IMR-90 (cell line): ENCODE measurements around the gene LAMP5. TPM values are rescaled to one million over a fixed set of nuclear protein-coding genes. Genes with fewer than 3 reads are reported as not detected.
A peak's percentile ranks its signal among the peaks of the same experiment; 100 is the strongest.

ENCODE experiments used
- ATAC-seq: fragments of 200-7000 bp; cut with Tn5 transposase; 2 replicates; pipeline ENCODE4 v1.9.1; 2020; ENCODE audit warnings: low read depth, mild to moderate bottlenecking, moderate library complexity
- BruUV-seq: library from RNA; stranded (reverse); fragments of 400-500 nt; replicated peaks from 2 replicates; lab custom pipeline; 2021; lab: Mats Ljungman, UMichigan
- CTCF ChIA-PET: fragments of 300-600 bp; formaldehyde crosslinking; extraction: SDS; loops from one replicate; lab custom pipeline; 2021; ENCODE audit warnings: antibody characterized with exemption; lab: Yijun Ruan, JAX
- POLR2A ChIA-PET: fragments of 300-600 bp; sonication (Branson Sonifier 250); formaldehyde crosslinking; loops from one replicate; lab custom pipeline; 2022; ENCODE audit warnings: antibody characterized with exemption; ENCODE audit not compliant: unreplicated experiment; lab: Charles Lee
- DNase-seq: peaks from one replicate; pipeline ENCODE4 v3.0.0; 2013
- H2AFZ ChIP-seq: replicated peaks from 2 replicates; pipeline ENCODE3; 2013; ENCODE audit warnings: low read length, mild to moderate bottlenecking; ENCODE audit not compliant: poor library complexity
- H2AK5ac ChIP-seq: 2 replicates; pipeline ENCODE4 v1.6.1; 2013; ENCODE audit warnings: low read depth, low read length, inconsistent platforms
- H2AK9ac ChIP-seq: replicated peaks from 2 replicates; pipeline ENCODE3; 2013; ENCODE audit warnings: mild to moderate bottlenecking, low read depth, low read length, moderate library complexity; ENCODE audit not compliant: poor library complexity
- H2BK120ac ChIP-seq: 2 replicates; pipeline ENCODE4 v1.6.1; 2013; ENCODE audit warnings: low read depth, low read length, inconsistent platforms
- H2BK15ac ChIP-seq: 3 replicates; pipeline ENCODE4 v1.6.1; 2013; ENCODE audit warnings: low read depth, low read length, inconsistent platforms
- H2BK20ac ChIP-seq: 2 replicates; pipeline ENCODE4 v1.6.1; 2013; ENCODE audit warnings: low read depth, mild to moderate bottlenecking, inconsistent platforms, low read length, moderate library complexity
- H2BK5ac ChIP-seq: 2 replicates; pipeline ENCODE4 v1.6.1; 2013; ENCODE audit warnings: mild to moderate bottlenecking, low read depth, low read length, inconsistent platforms; ENCODE audit not compliant: poor library complexity, severe bottlenecking
- H3K14ac ChIP-seq: replicated peaks from 2 replicates; pipeline ENCODE4 v1.6.1; 2013; ENCODE audit warnings: low read depth, low read length, inconsistent platforms
- H3K18ac ChIP-seq: 2 replicates; pipeline ENCODE4 v1.6.1; 2013; ENCODE audit warnings: low read depth, low read length, control low read depth
- H3K23ac ChIP-seq: 2 replicates; pipeline ENCODE4 v1.6.1; 2013; ENCODE audit warnings: low read depth, low read length, inconsistent platforms
- H3K27ac ChIP-seq: 2 replicates; pipeline ENCODE4 v1.5.1; 2013; ENCODE audit warnings: mild to moderate bottlenecking, control low read depth, low read length; ENCODE audit not compliant: insufficient read depth
- H3K27me3 ChIP-seq: 2 replicates; pipeline ENCODE4 v1.6.1; 2013; ENCODE audit warnings: low read length; ENCODE audit not compliant: control insufficient read depth, insufficient read depth
- H3K36me3 ChIP-seq: 2 replicates; pipeline ENCODE4 v1.6.1; 2013; ENCODE audit warnings: low read length, mixed read lengths; ENCODE audit not compliant: control insufficient read depth, insufficient read depth
- H3K4ac ChIP-seq: 2 replicates; pipeline ENCODE4 v1.6.1; 2013; ENCODE audit warnings: low read depth, low read length, inconsistent platforms
- H3K4me1 ChIP-seq: 2 replicates; pipeline ENCODE4 v1.6.1; 2013; ENCODE audit warnings: low read length, mixed read lengths; ENCODE audit not compliant: control insufficient read depth, insufficient read depth
- H3K4me2 ChIP-seq: 2 replicates; pipeline ENCODE4 v1.6.1; 2013; ENCODE audit warnings: low read depth, mild to moderate bottlenecking, control low read depth, low read length, moderate library complexity
- H3K4me3 ChIP-seq: 2 replicates; pipeline ENCODE4 v1.5.1; 2013; ENCODE audit warnings: low read depth, mild to moderate bottlenecking, control low read depth, low read length, moderate library complexity; ENCODE audit not compliant: insufficient read depth
- H3K56ac ChIP-seq: 2 replicates; pipeline ENCODE4 v1.6.1; 2013; ENCODE audit warnings: low read length, inconsistent platforms; ENCODE audit not compliant: insufficient read depth; ENCODE audit errors: extremely low read depth
- H3K79me1 ChIP-seq, 2 experiments: 2 replicates each; pipeline ENCODE4 v1.6.1; 2013; ENCODE audit warnings: low read length in 2 of 2, inconsistent platforms in 1 of 2, low read depth in 1 of 2
- H3K9ac ChIP-seq: 2 replicates; pipeline ENCODE4 v1.6.1; 2013; ENCODE audit warnings: low read depth, low read length, control low read depth
- H3K9me1 ChIP-seq: 2 replicates; pipeline ENCODE4 v1.6.1; 2013; ENCODE audit warnings: low read length, inconsistent platforms; ENCODE audit not compliant: insufficient read depth
- H3K9me3 ChIP-seq: 2 replicates; pipeline ENCODE4 v1.6.1; 2013; ENCODE audit warnings: low read length; ENCODE audit not compliant: control insufficient read depth, insufficient read depth
- H4K20me1 ChIP-seq: 2 replicates; pipeline ENCODE4 v1.6.1; 2013; ENCODE audit warnings: low read length, inconsistent platforms; ENCODE audit not compliant: insufficient read depth
- H4K5ac ChIP-seq: 2 replicates; pipeline ENCODE4 v1.6.1; 2013; ENCODE audit warnings: mild to moderate bottlenecking, low read depth, low read length, control low read depth
- H4K8ac ChIP-seq, 2 experiments: 2 replicates each; pipeline ENCODE4 v1.6.1; 2013; ENCODE audit warnings: low read depth in 2 of 2, low read length in 2 of 2, control low read depth in 1 of 2, inconsistent platforms in 1 of 2
- H4K91ac ChIP-seq: 2 replicates; pipeline ENCODE4 v1.6.1; 2013; ENCODE audit warnings: low read depth, low read length, inconsistent platforms; ENCODE audit not compliant: insufficient read depth
- MAFK ChIP-seq: IDR thresholded peaks from 2 replicates; pipeline ENCODE4 v1.6.1; 2012; ENCODE audit warnings: low read depth, low read length, improper control_type of control experiment
- RCOR1 ChIP-seq: IDR thresholded peaks from 2 replicates; pipeline ENCODE4 v1.6.1; 2012; ENCODE audit warnings: mild to moderate bottlenecking, low read length, improper control_type of control experiment; ENCODE audit not compliant: insufficient replicate concordance
- USF2 ChIP-seq: fragments of 150-350 bp; IDR thresholded peaks from 2 replicates; pipeline ENCODE4 v1.6.1; 2017; ENCODE audit warnings: mild to moderate bottlenecking, antibody characterized with exemption, low read length, low read depth
- WGBS, 2 experiments: methylation state at CpG; one replicate each; pipeline versions ENCODE4 v1.1.5 to v1.1.7; 2013; ENCODE audit warnings: missing lambda C conversion rate in 2 of 2; ENCODE audit not compliant: insufficient read length in 1 of 2; ENCODE audit errors: extremely low coverage in 2 of 2; 5-methylcytosine and 5-hydroxymethylcytosine counted together
- dilution Hi-C: fragments of 300-500 bp; cut with HindIII; formaldehyde crosslinking; loops from one replicate; pipeline ENCODE4 v1.14.3; 2018; ENCODE audit warnings: low sequenced_read_pairs; ENCODE audit not compliant: unreplicated experiment
- in situ Hi-C: fragments of 300-500 bp; cut with MboI; formaldehyde crosslinking; loops from 3 replicates; pipeline ENCODE4 v1.14.3; 2019; ENCODE audit warnings: low sequenced_read_pairs, inconsistent platforms, mixed read lengths
- intact Hi-C: fragments of 100-400 bp; cut with micrococcal nuclease; formaldehyde crosslinking; loops from 2 replicates; pipeline ENCODE4 v1.10.0; 2022
- polyA plus RNA-seq, 3 experiments: library from polyadenylated mRNA; depleted of rRNA; stranded (reverse); fragments of >200 nt; gene quantifications; 2 replicates each; pipeline ENCODE4 v1.2.3, GENCODE V29; 2012; ENCODE audit warnings: low replicate concordance in 1 of 3
- total RNA-seq: library from RNA; depleted of rRNA; stranded (reverse); fragments of >200 nt; gene quantifications from 2 replicates; pipeline ENCODE4 v1.2.3, GENCODE V29; 2012

The LAMP5 gene
- total and polyA plus RNA-seq, 2 of the 4 experiments (the other 2 are of a cell fraction) = not detected

DNA sequence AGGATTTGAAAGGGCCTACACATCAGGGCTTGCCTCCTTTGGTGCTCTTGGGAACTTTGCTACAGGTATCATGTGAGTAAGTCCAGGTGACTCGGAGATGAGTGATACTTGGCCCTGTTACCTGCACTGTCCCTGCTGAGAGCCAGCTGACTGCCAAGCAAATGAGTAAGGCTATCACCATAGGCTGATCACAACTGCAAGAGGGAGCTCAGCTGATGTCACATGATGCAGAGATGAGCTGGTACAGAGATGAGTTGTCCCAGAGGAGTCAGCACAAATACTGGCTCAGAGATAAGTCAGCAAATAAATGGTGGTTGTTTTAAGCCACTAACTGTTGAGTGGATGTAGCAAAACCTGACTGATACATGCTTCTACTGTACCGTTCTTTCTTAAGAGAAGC is 41.4 kb downstream of the LAMP5 start:
- TF ChIP-seq RCOR1 = no peak
- peak; percentile 62 for TF ChIP-seq USF2
- TF ChIP-seq MAFK = peak; percentile 40; the same call in 1 of the 2 replicates
- Histone ChIP-seq H2BK15ac (no peak overlapping the region), H2AK9ac (no peak overlapping the region), H3K14ac (no peak overlapping the region), H3K9ac (no peak overlapping the region), H4K20me1 (no peaks in the 10 kb centered on the region), H3K4ac (no peak overlapping the region), H2AFZ (no peak overlapping the region), H2BK120ac (no peak overlapping the region), H3K9me3 (no peaks in the 10 kb centered on the region), H2BK20ac (no peak overlapping the region), H3K4me3 (no peak overlapping the region), H3K27ac (no peak overlapping the region), H3K9me1 (no peaks in the 10 kb centered on the region; the same call in 1 of the 2 replicates), H4K91ac (no peak overlapping the region), H3K23ac (no peak overlapping the region), H3K56ac (no peak overlapping the region), H4K5ac (no peak overlapping the region), H2BK5ac (no peak overlapping the region), H3K18ac (no peak overlapping the region), H2AK5ac (no peak overlapping the region), H4K8ac (no peak overlapping the region), H3K27me3 (peaks cover 1% of the 10 kb centered on the region), H3K4me2 (no peak overlapping the region), H3K79me1 (no peaks in the 10 kb centered on the region), H3K36me3 (no peaks in the 10 kb centered on the region), H3K4me1 (no peaks in the 10 kb centered on the region)
- CTCF ChIA-PET = no interaction called here
- dilution Hi-C loops (no loop called here), intact Hi-C loops (no loop called here), in situ Hi-C loops (no loop called here)
- no CpG with 5 or more reads among the region's 2 CpGs for WGBS, 2 experiments
- no TSS peak for BruUV-seq
- ATAC-seq (no peak), DNase-seq (peak; percentile 31)
- POLR2A ChIA-PET = no interaction called here
